GM18499 (cell line): Measurements from ENCODE around the gene NRN1L.
"Not testable (repeated sequence)": the region's sequence is repeated elsewhere in the genome, so short reads cannot be mapped to it uniquely, and the experiment has no call there.

Source experiments
- ATAC-seq: cut with Tn5 transposase; IDR thresholded peaks from one replicate; pipeline ENCODE4 v1.9.1; 2021; ENCODE audit warnings: moderate number of reproducible peaks; ENCODE audit not compliant: insufficient read depth, unreplicated experiment

NRN1L gene

DNA sequence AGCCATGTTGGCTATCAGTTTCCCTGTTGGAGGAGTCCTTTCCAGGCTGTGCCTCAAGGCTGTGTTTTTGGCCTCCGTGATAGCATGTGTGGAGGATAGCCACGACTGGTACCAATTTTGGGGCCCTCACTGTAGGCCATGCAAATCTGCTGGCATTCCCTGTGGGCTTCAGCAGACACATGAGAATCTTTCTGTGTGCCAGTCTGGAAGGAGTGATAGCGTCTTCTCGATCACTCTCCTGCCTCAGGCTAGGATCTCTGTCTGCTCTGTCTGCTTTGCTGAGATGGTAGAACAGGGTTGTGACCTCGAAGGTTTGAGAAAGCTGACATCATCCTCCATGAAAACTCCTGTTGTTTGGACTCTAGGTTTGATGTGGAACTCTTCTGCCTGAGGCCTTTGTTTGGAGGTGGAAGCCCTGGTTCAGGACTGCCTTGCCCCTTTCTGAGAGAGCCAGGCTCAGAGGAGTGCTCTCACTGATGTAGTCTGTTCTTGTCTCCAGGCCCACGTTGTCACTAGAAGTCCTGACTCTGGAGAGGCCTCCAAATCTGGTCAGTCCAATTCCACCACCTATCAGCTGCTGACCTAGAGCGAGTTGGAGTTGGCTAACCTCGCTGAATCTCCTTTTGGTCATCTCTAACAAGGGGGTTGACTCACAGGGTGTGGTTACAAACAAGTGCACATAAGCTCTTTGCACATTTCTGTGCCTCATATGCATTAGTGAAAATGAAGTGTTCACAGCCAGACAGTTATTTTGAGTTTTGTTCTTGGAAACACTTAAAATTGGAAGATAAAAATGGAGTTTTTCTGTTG is 23.9 kb upstream of the NRN1L start:
- ATAC-seq = no peak

DNA sequence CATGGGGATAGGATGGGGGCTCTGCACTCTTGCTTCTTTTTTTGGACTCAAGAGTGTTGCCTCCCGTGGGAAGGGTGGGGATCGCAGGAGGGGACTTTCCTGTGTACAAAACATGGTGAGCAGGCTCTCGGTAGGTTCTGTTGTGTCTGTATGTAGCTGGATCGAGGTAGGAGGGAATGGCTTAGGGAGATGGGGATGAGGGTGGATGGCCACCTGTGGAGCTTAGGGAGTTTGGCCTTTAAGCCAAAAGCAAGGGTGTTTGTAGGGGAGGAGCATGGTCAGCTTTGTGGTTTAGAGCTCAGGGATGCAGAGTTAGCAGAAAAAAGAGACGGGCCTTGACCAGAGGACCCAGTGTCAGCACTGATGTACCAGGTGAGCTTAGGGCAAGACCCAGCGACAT is 22.8 kb upstream of the NRN1L start:
- ATAC-seq = no peak

GRCh38 chr16:67862623-67863583 is 21.8 kb upstream of the NRN1L start:
- no peak for ATAC-seq

GRCh38 chr16:67864044-67864443 is 20.6 kb upstream of the NRN1L start:
- not testable (repeated sequence) for ATAC-seq

GRCh38 chr16:67864594-67864993 is 20.1 kb upstream of the NRN1L start:
- ATAC-seq = no peak

GRCh38 chr16:67865318-67865717 is 19.4 kb upstream of the NRN1L start:
- no peak for ATAC-seq

DNA sequence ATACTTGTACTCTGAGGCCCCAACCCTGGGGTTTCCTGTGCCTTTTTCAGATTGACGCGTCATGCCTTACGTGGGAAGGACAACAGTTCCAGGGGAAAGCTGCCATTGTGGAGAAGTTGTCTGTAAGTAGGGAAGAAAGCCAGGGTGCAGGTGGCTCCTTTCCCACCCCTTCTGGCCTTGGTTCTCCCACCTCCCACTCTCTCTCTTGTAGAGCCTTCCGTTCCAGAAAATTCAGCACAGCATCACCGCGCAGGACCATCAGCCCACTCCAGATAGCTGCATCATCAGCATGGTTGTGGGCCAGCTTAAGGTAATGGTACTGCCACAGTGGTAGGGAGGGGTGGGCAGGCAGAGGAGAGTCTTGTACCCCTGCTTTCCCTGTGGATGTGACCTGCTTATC is 16.4 kb upstream of the NRN1L start:
- ATAC-seq = no peak

DNA sequence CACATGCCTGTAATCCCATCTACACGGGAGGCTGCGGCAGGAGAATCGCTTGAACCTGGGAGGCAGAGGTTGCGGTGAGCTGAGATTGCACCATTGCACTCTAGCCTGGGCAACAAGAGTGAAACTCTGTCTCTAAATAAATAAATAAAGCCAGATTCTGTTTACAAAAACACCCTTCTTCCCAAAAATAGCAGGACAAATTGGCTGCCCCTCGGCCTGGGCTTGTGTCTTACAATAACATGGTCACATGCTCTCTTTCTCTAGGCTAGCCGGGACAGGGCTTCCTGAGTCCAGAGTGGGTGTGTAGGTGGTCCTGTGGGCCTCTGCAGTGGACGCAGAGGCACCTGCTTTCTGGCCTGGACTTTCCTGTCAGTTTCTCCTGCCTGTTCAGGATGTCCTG is 15.0 kb upstream of the NRN1L start:
- no peak for ATAC-seq

GRCh38 chr16:67871256-67871655 is 13.4 kb upstream of the NRN1L start:
- ATAC-seq = no peak

- ATAC-seq = no peak
Measured at GRCh38 chr16:67872131-67872630, 12.5 kb upstream of the NRN1L start.

GRCh38 chr16:67872631-67873434 is 11.9 kb upstream of the NRN1L start, which contains the start of gene EDC4:
TSS of gene EDC4 (plus strand) at chr16:67873052. CDS start at chr16:67873262, 210 bp downstream.
- no peak for ATAC-seq

DNA sequence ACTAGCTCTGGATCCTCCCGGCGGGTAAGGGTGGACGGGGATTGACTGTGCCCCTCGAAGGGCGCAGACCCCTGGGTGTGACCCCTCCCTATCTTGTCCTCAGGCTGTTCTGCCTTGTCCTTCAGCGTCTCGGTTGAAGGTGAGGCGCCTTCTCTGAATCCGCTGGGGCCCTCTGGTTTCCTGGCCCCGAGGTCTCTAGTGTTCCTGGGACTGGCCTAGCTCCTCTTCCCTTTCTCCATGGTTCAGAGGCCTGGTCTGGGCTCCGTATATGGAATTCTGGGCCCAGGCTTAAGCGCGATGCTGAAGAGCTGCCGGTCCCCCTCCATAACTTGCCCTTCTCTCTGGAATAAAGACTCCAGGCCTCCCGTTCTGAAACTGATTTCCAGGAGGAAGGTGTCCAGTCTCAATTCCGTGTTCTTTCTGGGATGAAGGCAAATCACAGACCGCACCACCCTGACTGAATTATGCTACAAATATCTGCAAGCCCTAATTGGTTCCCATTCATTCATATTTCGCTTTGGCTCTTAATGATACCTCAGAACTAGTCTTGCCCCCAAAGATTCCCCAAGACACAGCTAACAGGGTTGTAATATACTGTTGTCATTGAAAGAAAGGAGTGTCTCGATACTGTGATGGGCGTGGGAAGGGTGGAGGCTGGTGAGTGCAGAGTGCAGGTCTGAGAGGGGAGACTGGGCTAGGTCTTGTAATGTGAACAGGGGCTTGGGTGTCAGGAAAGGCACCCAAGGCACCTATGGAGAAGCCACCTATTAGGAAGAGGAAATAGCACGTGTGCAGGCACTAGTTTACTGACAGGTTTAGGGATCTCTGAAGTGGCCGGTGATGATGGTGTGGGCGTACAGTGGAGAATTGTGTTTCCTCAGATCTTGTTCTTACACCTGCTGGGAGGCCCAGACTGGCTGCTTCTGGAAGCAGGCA is 11.0 kb upstream of the NRN1L start:
- ATAC-seq = no peak

GRCh38 chr16:67874372-67874771 is 10.3 kb upstream of the NRN1L start:
- ATAC-seq = no peak

DNA sequence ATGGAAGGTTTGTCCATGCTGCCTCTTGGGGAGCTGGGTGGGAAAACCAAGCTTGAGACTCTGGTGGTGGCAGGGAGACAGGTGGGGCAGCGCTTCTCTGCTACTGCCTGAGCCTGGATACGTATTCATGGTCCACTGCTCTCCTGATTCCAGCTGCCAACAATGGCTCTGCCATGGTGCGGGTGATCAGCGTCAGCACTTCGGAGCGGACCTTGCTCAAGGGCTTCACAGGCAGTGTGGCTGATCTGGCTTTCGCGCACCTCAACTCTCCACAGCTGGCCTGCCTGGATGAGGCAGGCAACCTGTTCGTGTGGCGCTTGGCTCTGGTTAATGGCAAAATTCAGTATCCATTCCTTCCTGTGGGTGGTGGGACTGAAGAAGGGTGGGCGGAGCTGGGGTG is 7.6 kb upstream of the NRN1L start:
- ATAC-seq = no peak

DNA sequence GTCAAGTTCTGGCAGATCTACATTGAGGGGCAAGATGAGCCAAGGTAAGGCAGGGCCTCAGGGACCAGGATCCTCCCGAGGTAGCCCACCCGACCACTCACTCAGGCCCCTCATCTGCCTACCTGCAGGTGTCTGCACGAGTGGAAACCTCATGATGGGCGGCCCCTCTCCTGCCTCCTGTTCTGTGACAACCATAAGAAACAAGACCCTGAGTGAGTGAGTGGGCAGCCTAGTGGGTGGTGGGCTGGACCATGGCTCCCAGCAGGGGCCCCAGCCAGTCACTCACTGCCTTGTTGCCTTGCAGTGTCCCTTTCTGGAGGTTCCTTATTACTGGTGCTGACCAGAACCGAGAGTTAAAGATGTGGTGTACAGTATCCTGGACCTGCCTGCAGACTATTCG is 6.5 kb upstream of the NRN1L start:
- ATAC-seq = no peak

- no peak for ATAC-seq
Measured at GRCh38 chr16:67878846-67879245, 5.8 kb upstream of the NRN1L start.

DNA sequence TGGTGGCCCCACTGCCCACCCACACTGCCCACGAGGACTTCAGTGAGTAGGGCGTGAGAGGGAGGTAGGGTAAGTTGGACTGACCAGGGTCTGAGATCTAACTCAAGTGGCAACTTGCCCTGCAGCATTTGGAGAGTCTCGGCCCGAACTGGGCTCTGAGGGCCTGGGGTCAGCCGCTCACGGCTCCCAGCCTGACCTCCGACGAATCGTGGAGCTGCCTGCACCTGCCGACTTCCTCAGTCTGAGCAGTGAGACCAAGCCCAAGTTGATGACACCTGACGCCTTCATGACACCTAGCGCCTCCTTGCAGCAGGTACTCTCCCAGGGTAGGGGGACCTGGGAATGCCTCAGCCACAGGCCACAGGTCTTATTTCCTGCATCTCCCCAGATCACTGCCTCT is 5.2 kb upstream of the NRN1L start:
- no peak for ATAC-seq

- ATAC-seq = no peak
Measured at GRCh38 chr16:67879936-67880335, 4.7 kb upstream of the NRN1L start.

- ATAC-seq = no peak
Measured at GRCh38 chr16:67880584-67880983, 4.1 kb upstream of the NRN1L start.
